Activated CD4-positive, alpha-beta T cell treated with anti-CD3 and anti-CD28 coated beads for 1 hour (primary cell): Measurements from ENCODE around the gene HMGB4.

Experiments
- DNase-seq: peaks from one replicate; pipeline ENCODE4 v3.0.0-alpha.2; 2020

Gene HMGB4

GRCh38 chr1:33863779-33864178, at the start of gene HMGB4:
Gene HMGB4, plus strand, starts transcription at chr1:33864079. Its CDS starts 113 bp downstream, at chr1:33864192.
- DNase-seq: no peak

- DNase-seq: no peak
Observed at GRCh38 chr1:33814166-33814565, 49.7 kb upstream of the HMGB4 start.

- no peak for DNase-seq
Observed at GRCh38 chr1:33815061-33815460, 48.8 kb upstream of the HMGB4 start.

GRCh38 chr1:33818071-33818470, 45.8 kb upstream of the HMGB4 start:
- DNase-seq: no peak

GRCh38 chr1:33819290-33819912, 44.5 kb upstream of the HMGB4 start:
- DNase-seq: no peak

- DNase-seq: no peak
Observed at GRCh38 chr1:33819913-33820311, 44.0 kb upstream of the HMGB4 start.

- DNase-seq: no peak
Observed at GRCh38 chr1:33820804-33821203, 43.1 kb upstream of the HMGB4 start.

GRCh38 chr1:33821291-33821690, 42.6 kb upstream of the HMGB4 start:
- DNase-seq: no peak

- no peak for DNase-seq
Observed at GRCh38 chr1:33822396-33822795, 41.5 kb upstream of the HMGB4 start.

GRCh38 chr1:33823401-33823800, 40.5 kb upstream of the HMGB4 start:
- no peak for DNase-seq

GRCh38 chr1:33823830-33824229, 40.0 kb upstream of the HMGB4 start:
- no peak for DNase-seq

- DNase-seq: no peak
Observed at GRCh38 chr1:33824321-33824720, 39.6 kb upstream of the HMGB4 start.

GRCh38 chr1:33824971-33825370, 38.9 kb upstream of the HMGB4 start:
- no peak for DNase-seq

- DNase-seq: no peak
Observed at GRCh38 chr1:33825506-33825905, 38.4 kb upstream of the HMGB4 start.

- DNase-seq: no peak
Observed at GRCh38 chr1:33826311-33826710, 37.6 kb upstream of the HMGB4 start.

- DNase-seq: no peak
Observed at GRCh38 chr1:33826711-33827110, 37.2 kb upstream of the HMGB4 start.

GRCh38 chr1:33828059-33828458, 35.8 kb upstream of the HMGB4 start:
- DNase-seq: no peak

GRCh38 chr1:33828654-33829053, 35.2 kb upstream of the HMGB4 start:
- DNase-seq: no peak

- DNase-seq: no peak
Observed at GRCh38 chr1:33836911-33837310, 27.0 kb upstream of the HMGB4 start.

GRCh38 chr1:33837635-33838034, 26.2 kb upstream of the HMGB4 start:
- DNase-seq: no peak

- DNase-seq: no peak
Observed at GRCh38 chr1:33841494-33841893, 22.4 kb upstream of the HMGB4 start.

- no peak for DNase-seq
Observed at GRCh38 chr1:33842348-33842747, 21.5 kb upstream of the HMGB4 start.

GRCh38 chr1:33844166-33844565, 19.7 kb upstream of the HMGB4 start:
- no peak for DNase-seq

- DNase-seq: no peak
Observed at GRCh38 chr1:33846861-33847260, 17.0 kb upstream of the HMGB4 start.

GRCh38 chr1:33848205-33848937, 15.5 kb upstream of the HMGB4 start:
- DNase-seq: no peak
